HG03521 (cell line): ENCODE data around the gene SEH1L.
A peak's percentile ranks its signal among the peaks of the same experiment; 100 is the strongest.
"Not testable (repeated sequence)": the region's sequence is repeated elsewhere in the genome, so short reads cannot be mapped to it uniquely, and the experiment has no call there.

ENCODE experiments used
- ATAC-seq: cut with Tn5 transposase; IDR thresholded peaks from one replicate; pipeline ENCODE4 v1.9.1; 2021; ENCODE audit warnings: mild to moderate bottlenecking, moderate library complexity; ENCODE audit not compliant: unreplicated experiment

The SEH1L gene

DNA sequence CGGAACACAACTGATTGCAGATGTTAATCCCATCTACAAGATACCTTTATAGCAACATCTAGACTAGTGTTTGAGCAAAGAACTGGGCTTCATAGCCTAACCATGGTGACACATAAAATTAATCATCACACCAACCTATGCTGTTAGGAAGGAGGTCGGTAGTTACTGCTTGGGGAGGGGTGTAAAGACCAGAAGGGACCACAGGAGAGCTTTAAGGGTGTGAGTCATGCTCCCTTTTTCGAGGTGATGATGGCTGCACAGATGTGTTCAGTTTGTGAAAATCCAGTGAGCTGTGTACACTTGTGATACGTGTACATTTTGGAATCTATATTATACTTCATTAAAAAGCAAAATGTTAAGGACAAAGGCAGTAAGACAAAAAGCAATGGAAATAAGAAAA, 4.6 kb upstream of the SEH1L start:
- ATAC-seq, result no peak

DNA sequence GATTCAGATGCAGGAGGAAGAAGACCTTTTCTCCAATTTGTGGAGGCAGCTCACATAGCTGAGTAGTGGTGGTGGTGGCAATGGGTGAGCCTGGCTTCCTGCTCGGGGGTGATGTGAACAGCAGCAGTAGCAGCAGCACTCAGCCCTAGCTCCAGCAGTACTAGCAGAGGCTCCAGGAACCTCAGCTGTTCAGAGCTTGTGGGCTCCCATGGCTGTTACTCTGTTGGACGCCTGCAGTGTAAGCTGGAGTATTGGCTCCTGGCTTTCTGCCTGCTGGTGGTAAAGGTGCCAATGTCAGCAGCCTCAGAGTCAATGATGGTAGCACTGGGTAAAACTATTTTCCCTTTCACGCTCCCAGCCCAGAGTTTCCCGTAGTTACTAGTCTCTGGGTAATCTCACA, 3.1 kb upstream of the SEH1L start:
- ATAC-seq, result no peak

DNA sequence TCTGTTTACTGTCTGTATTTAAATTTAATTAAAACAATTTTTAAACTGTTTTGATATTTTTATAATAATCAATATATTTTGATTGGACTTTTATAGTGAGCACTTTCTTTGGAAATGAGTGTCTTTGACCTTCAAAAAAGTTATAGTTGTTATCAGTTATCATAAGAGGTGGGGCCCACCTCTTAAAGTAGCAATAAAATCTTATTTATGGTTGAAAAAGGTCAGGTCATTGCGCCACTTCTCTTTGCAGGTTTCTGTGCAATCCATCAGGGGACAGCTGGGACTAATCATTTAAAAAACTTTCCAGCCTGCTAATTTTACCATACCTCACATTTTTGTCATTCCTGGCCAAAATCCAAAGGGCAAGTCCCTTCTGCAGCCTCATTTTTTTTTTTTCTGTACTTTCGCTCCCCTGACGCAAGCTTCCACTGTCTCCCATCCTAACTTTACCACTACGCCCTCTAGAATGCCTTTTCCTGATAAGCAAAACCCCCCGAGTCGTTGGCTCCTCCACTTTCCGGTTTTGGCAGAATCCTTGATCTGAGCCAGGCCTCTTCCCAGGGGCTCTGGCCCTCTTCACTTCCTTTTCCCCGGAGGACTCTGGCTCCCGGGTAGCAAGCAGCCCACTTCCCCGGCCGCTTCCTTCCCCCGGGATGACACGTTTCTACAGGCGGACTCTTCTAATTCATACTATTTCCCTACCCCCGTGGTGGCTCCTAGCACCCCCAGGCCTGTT, 1.1 kb upstream of the SEH1L start:
- no peak for ATAC-seq

DNA sequence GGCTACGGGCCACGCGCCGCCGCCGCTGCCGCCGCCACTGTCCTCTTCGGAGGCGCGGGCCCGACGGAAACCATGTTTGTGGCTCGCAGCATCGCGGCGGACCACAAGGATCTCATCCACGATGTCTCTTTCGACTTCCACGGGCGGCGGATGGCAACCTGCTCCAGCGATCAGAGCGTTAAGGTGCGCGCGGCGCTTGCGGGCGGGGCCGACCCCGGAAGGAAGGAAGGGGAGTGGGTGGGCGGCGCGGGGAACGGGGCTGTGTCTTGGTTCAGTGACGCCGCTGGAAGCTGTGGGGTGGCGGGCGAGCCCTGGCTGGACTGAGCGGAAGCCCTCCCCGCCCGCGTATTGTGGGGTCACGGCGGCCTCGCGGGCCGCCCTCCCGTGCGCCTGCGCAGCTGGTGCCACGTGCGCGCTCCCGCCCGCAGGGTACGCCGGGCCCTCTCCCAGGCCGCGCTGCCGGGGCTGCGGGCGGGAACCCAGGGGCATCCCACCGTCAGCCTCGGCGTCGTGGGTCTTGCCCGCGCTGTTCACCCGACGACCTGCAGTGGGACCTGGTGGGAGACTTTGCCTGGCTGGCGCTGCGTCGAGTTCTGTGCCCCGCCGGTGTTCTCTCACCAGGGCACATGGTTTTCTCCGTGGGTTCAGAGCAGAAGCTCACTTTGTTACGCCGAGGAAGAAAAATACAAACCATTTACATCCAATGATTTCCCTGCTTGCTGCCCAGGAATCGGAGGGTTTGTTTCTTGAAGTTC, 416 bp downstream of the SEH1L start:
- ATAC-seq, result peak; percentile 70

DNA sequence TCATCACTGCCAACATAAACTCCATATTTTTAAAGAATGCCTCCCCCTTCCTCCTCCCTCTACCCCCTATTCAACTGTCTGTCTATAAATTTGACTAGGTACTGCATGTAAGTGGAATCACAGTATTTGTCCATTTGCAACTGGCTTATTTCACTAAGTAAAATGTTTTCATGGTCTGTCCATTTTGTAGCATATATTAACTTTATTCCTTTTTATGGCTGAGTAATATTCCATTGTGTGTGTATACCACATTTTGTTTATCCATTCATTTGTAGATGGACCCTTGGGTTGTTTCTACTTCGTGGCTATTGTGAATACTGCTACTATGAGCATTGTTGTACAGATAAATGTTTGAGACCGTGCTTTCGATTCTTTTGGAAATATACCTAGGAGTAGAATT, 10.7 kb downstream of the SEH1L start:
- no peak for ATAC-seq

DNA sequence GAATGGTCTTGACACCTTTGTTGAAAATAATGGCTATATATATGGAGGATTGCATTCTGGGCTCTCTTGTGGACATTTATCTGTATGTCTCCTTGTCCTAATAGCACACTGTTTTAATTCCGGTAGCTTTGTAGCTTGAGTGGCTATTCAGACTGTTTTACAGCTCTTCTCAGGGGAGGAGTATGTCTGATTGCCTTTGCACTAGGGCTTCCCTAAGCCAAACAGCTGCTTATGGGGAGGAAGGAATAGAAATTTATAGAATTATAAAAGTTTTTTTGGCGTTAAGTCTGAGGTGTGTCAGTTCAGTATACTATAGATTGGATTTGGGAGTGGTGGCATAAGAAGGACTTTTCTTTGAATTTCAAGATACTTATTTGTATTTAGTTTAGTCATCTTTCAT, 12.6 kb downstream of the SEH1L start:
- no peak for ATAC-seq

DNA sequence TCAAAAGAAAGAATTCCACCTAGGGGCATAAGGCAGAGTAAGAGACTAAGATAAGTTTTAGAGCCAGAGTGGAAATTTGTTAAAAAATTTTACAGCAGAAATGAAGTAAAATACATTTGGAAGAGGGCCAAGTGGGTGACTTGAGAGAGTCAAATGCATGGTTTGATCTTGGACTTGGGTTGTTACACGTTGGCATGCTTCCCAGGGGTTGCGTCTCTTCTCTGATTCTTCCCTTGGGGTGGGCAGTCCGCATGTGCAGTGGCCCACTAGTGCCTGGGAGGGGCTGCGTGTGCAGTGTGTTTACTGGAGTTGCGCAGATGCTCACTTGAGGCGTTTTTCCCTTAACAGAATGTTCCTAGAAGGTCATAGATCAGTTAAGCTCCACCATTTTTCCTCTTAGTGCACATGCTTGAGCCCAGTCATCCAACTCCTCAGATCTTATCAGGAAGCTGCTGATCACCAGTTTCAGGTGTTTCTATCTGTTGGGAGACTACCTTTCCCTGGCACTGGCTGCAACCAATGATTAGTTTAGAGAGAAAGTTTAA, 13.1 kb downstream of the SEH1L start:
- ATAC-seq, result no peak

DNA sequence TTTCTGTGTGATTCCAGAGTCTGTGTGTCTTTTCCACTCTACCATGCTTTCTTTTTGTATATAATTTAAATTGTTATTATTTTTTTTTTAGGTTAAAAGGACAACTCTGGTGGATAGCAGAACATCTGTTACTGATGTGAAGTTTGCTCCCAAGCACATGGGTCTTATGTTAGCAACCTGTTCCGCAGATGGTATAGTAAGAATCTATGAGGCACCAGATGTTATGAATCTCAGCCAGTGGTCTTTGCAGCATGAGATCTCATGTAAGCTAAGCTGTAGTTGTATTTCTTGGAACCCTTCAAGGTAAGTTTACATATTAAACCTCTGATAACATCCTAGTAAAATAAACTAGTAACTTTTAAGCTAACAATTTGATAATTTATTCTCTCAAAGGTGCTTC, 15.3 kb downstream of the SEH1L start:
- ATAC-seq, result no peak

DNA sequence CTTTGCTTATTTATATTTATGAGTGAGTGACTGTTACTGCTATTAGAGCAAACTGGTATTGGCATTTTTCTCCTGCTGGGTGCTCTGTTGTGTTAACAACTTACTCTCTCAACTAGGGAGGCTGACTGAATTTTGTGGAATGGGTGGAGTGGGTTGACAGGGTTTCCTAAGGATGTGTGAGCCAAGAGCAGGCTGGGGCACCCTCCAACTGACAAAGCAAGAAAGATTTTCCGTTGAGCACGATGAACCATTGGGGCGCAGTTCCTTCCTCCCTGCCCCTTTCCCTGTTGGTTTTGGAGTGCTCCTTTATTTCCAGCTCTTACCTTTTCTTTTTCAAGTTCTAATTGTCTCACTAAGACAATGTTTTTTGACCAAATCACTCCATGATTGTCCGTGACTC, 20.3 kb downstream of the SEH1L start:
- ATAC-seq, result no peak

DNA sequence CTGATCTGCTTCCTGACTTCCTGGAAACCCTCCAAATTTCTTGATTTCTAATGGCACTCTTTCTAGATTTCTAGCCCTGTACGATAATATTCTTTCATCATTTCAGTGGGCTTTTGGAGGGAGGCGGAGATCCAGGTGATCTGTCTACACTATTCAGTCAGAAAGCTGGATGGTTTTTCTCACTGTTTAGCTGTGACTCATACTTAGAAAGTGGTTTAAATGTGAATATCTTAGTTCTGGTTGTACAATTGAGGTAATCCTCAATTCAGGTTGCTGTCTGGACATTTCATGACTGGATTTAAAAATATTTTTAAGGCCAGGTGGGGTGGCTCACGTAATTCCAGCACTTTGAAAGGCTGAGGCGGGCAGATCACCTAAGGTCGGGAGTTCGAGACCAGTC, 20.8 kb downstream of the SEH1L start:
- ATAC-seq, result no peak

DNA sequence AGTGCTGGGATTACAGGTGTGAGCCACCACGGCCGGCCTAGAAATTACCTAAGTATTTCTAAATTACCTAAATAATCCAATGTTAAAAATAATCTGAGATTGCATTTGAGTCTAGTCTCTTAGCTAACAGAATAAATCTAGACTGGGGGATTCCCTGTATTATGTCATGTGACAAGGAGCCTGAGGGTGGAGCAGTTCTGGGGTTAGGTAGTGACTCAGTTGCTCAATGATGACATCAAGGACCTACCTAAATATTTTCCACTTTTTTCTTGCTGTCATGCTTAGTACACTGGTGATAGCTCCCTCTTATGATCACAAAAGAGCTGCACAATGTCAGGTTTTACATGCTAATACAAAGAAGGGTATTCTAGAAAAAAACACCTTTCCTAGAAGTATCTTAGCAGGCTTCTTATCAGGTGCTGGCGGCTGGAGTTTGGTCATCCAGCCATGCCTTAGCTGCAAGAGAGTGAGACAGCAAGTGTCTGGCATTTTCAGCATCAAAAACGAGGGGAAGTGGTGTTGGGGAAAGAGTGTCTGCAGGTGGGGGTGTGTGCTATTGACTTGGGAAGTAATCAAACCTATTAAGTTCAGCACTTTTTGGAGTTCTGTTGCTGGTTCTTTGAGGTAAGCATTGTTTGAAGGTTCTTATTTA, 25.9 kb downstream of the SEH1L start:
- ATAC-seq, result no peak

DNA sequence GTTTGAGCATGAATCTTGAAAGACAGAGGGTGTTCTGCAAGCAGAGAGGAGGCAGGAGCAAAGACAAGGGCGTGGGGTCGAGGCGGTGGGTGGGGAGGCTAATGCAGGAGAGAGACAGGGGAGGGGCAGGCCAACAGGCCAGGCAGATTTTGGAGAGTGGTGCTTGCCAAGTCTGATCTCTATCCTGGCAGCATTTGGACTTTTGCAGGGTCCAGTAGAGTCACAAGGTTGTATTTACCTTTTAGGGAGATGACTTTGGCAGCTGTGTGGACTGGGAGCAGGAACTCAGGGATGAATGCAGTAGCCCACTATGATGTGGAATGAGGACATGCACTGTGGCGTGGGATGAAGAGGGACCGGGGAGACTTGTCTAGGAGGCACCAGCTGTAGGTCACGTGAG, 27.7 kb downstream of the SEH1L start:
- ATAC-seq, result no peak

DNA sequence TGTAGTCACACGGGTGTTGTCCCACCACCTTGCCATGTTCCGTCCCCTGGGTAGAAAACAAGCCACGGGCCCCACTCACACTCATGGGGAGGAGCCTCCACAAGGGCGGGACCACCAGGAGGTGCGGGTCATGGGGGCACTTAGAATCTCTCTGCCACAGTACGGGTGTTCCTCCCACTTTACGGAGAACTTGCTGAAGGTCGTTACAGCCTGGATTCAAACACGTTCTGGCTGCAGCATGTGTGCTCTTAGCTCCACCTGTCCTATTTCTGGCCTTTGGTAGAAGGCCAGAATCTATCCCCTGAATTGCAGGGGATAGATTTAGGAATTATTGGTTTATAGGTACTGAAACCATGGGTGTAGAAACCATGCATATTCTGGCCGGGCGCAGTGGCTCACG, 28.5 kb downstream of the SEH1L start:
- ATAC-seq, result no peak

DNA sequence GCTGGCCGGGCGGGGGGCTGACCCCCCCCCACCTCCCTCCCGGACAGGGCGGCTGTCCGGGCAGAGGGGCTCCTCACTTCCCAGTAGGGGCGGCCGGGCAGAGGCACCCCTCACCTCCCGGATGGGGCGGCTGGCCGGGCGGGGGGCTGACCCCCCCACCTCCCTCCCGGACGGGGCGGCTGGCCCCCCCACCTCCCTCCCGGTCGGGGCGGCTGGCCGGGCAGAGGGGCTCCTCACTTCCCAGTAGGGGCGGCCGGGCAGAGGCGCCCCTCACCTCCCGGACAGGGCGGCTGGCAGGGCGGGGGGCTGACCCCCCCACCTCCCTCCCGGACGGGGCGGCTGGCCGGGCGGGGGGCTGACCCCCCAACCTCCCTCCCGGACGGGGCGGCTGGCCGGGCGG, 32.3 kb downstream of the SEH1L start:
- not testable (repeated sequence) for ATAC-seq

DNA sequence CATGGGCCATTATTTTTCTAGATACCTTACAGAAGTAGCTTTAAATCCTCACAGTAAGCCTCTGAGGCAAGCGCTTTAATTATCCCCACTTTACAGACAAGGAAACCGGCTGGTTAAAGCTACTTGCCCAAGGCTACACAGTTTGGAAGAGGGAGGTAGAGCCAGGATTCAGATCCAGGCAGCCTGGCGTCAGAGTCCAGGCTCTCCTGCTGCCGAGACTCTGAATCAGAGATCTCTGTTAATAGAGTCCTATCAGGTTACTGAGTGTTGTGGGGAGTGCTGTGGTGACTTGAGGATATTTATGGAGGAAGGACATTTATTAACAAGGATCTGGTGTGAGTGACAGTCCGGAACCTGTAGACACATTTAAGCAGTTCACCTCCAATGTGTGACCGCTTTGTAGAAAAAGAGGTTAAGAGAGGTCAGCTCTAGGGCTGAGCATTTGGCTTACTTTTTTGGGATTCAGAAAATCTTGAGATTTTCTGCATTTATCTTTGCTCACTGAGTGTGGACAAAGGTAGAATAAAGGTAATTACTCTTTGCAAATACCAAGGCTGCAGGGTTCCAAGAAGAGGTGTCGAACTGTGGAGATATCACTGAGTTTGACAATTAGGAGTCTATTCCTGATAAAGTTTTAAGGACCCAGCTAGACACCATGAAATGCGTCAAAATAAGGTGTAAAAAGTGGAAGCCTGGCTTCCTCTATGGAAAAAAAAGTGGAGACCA, 41.7 kb downstream of the SEH1L start:
- ATAC-seq, result no peak

DNA sequence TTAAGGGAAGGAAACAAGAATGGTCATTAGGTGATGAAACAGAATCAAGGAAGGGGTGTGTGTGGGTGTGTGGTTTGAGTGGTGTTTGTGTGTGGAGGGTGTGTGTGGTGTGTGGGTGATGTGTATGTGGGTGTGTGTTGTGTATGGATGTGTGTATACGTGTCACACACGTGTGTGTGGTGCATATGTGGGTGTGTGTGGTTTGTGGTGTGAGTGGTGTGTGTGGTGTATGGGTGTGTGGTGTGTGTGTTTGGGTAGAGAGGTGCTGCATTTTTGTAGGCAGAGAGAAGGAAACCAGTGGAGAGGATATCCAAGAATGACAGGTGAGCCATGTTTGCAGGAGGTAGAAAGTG, 42.3 kb downstream of the SEH1L start:
- ATAC-seq, result no peak

DNA sequence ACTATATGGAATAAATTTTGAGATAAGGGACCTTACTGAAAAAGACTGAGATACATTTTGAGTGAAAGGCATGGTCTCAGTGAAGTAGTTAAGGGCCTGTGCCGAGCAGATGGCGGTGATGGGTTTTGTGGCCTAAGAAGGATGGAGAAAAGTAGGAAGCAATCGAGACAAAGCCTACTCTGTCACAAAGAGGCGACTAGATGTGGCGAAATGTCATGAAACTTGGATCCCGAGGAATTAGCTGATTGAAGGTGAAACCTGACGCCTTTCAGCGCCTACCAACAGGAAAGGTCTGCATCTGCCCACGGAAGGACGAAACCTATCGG, 42.8 kb downstream of the SEH1L start:
- no peak for ATAC-seq

DNA sequence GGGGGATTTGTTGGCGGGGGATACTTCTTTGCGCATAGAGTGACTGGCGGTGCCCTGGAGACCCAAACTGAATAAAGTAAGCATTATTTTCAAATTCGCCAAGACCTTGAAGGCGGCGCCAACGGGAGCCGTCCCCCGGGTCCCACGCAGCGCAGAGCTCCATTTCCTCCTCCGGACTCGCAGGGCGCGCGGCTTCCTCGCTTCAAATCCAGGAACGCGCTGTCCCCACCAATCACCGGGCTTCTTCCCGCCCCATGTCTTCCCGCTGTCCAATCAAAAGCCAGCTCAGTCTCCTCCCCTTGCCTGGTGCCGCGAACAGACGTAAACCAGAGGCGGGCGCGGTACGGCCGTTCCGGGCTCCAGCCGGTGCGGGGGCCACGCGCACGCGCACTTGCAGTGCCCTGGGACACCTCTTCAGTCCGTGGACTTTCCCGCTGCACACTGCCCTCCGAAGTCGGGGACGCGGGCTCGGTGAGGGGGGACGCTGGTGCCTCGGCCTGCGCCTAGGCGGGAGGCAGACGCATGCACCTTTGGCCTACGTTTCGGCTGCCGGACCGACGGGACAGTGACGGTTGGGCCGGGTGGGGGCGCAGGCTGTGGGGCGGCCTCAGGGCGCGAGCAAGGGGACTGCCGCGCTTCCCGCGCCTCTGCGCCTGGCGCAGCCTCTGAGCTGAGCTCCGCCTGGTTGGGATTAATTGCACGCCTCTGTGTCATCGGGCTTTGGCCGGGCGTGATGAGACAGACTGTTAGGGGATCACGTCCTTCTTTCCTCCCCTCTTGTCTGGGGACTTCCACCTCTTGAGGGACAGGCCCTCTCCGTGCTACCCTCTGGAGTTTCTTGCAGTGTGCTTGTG, 43.4 kb downstream of the SEH1L start, which contains the start of gene CEP192:
CEP192 (plus strand) TSS at position 396 of the 854 bp plus-strand sequence. CDS start 8,063 bp downstream, outside the sequence.
- ATAC-seq, result peak; percentile 87

DNA sequence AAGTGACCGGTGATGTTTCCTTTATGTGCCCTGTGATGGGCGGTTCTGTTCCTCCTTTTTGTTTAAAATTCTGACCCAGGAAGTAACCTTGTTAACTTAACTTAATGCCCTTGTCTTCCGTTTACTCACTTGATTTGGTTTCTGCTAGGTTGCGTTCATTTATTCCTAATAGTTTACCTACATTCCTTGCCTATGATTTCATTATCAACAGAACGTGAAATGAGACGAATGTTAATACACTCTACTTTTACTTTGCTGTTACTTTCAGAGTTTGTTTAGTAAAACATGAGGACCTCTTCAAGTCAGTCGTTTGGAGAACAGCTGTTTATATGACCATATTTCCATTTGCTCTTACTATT, 44.0 kb downstream of the SEH1L start:
- no peak for ATAC-seq

DNA sequence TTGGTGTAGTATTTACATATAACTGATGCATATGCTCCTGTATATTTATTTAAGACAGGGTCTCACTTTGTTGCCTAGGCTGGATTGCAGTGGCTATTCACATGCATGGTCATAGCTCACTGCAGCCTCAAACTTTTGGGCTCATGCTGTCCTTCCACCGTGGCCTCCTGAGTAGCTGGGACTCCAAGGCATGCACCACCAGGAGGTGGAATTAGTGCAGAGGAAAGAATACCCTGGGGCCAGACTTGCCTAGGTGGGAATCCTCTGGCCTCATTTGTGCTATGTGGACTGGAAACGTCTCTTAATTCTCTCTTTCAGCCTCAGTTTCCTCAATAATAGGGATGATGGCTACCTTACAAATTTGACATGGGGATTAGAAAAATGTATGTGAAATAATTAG, 45.6 kb downstream of the SEH1L start:
- ATAC-seq, result no peak
